ENCODE data around the gene CGRRF1. TPM values are rescaled to one million over a fixed set of nuclear protein-coding genes. Genes with fewer than 3 reads are reported as not detected.
A peak's percentile ranks its signal among the peaks of the same experiment; 100 is the strongest.

CGRRF1 gene
- total RNA-seq, 1 experiment from 2014 or later: 19.1 TPM

DNA sequence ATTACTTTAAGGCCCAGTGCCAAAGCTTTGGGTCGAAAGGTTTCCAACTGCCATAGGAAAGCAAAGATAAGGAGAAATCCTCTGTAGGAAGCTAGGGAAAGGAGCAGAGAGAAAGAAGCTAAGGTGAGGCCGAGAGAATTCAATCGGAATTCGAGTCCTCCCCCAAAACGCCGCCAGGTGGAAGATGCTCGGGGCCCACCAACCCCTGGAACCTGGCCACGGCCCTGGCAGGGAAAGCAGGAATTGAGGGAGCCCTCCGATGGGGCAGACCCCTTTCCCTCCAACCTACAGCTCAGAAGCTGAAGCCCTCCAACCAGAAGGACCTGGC lies 21.4 kb upstream of the CGRRF1 start:
- Histone ChIP-seq H3K56ac (ENCODE audit: insufficient read length, low read depth, low read length) (no peak overlapping the region), H3K79me2 (ENCODE audit: insufficient read depth, low read length) (peaks cover 21% of the 10 kb centered on the region), H3K14ac (ENCODE audit: insufficient read depth, low read length) (peak overlapping the region; percentile 81), H4K8ac (replicated peaks; ENCODE audit: insufficient read length, low read depth, low read length) (no peak overlapping the region), H2BK15ac (ENCODE audit: low read depth, low read length) (no peak overlapping the region), H2AFZ (ENCODE audit: low read length) (no peak overlapping the region), H3K23me2 (ENCODE audit: insufficient read length, low read depth, low read length, poor library complexity, severe bottlenecking) (peaks cover 12% of the 10 kb centered on the region), H3K23ac (ENCODE audit: insufficient read length, low read depth, low read length) (no peak overlapping the region), H3K9me3 (ENCODE audit: control insufficient read depth, low read depth, low read length) (no peaks in the 10 kb centered on the region), H3K9ac (ENCODE audit: extremely low read depth, insufficient read length, low read length) (peak overlapping the region; percentile 68), H3K4ac (ENCODE audit: low read depth, low read length) (no peak overlapping the region), H3K27ac (ENCODE audit: insufficient read length, low read depth, low read length) (peak overlapping the region; percentile 91), H3K4me1 (ENCODE audit: insufficient read depth, low read length) (no peaks in the 10 kb centered on the region; the same call in 1 of the 2 replicates), H3K27me3 (ENCODE audit: insufficient read depth, low read length) (no peaks in the 10 kb centered on the region), H3K18ac (ENCODE audit: insufficient read length, low read depth, low read length) (peak overlapping the region; percentile 94), H2BK20ac (ENCODE audit: low read depth, low read length, poor library complexity, severe bottlenecking) (no peak overlapping the region), H2BK12ac (ENCODE audit: insufficient read length, low read depth, low read length) (no peak overlapping the region), H2AK5ac (ENCODE audit: insufficient read length, low read length) (peak overlapping the region; percentile 24), H3T11ph (ENCODE audit: low read length) (no peak overlapping the region), H2BK5ac (ENCODE audit: insufficient read length, low read length) (no peak overlapping the region), H4K20me1 (ENCODE audit: control insufficient read depth, insufficient read depth, insufficient read length) (no peaks in the 10 kb centered on the region), H4K5ac (ENCODE audit: insufficient read length, low read depth, low read length) (no peak overlapping the region), H2BK120ac (ENCODE audit: low read depth, low read length, poor library complexity, severe bottlenecking) (no peak overlapping the region), H3K4me2 (ENCODE audit: insufficient read depth, insufficient read length, low read length) (peak overlapping the region; percentile 95), H4K91ac (ENCODE audit: insufficient read length, low read depth, low read length) (no peak overlapping the region), H3K79me1 (ENCODE audit: insufficient read depth, low read depth, low read length, poor library complexity, severe bottlenecking) (peaks cover 6% of the 10 kb centered on the region)
- Mint-ChIP-seq H3K9me3 (no peaks in the 10 kb centered on the region; a peak in 1 of 5 replicates), H3K27me3 (ENCODE audit: low read depth) (no peaks in the 10 kb centered on the region), H3K27ac (peak overlapping the region; percentile 92 to 95 (median 93)), H3K36me3 (ENCODE audit: insufficient read depth in 1 of 3, low read depth in 3 of 3) (peaks cover 2 to 10% (median 7%) of the 10 kb centered on the region in 3 experiments; a peak in 3 of 7 replicates), H3K4me1 (peaks cover 37 to 52% of the 10 kb centered on the region in 2 experiments), H3K4me3 (peak overlapping the region; percentile 78 to 82)
- no CpG with 5 or more reads among the region's 9 CpGs for WGBS (ENCODE audit: extremely low coverage, insufficient read length, low lambda C conversion rate)
- DNase-seq: no peak
- TF ChIP-seq, protein P1, sequence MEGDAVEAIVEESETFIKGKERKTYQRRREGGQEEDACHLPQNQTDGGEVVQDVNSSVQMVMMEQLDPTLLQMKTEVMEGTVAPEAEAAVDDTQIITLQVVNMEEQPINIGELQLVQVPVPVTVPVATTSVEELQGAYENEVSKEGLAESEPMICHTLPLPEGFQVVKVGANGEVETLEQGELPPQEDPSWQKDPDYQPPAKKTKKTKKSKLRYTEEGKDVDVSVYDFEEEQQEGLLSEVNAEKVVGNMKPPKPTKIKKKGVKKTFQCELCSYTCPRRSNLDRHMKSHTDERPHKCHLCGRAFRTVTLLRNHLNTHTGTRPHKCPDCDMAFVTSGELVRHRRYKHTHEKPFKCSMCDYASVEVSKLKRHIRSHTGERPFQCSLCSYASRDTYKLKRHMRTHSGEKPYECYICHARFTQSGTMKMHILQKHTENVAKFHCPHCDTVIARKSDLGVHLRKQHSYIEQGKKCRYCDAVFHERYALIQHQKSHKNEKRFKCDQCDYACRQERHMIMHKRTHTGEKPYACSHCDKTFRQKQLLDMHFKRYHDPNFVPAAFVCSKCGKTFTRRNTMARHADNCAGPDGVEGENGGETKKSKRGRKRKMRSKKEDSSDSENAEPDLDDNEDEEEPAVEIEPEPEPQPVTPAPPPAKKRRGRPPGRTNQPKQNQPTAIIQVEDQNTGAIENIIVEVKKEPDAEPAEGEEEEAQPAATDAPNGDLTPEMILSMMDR (conservative IDR thresholded peaks at IDR 0.05): peak; percentile 53; the same call in 2 of the 3 replicates

Data from H9 (cell line).